Activated CD8-positive, alpha-beta memory T cell treated with anti-CD3 and anti-CD28 coated beads, Interleukin-2, amount 50 U/mL, for 24 hours (primary cell): ENCODE data around the gene KCNIP1.
A peak's percentile ranks its signal among the peaks of the same experiment; 100 is the strongest.

Experiments used
- DNase-seq: peaks from one replicate; pipeline ENCODE4 v3.0.0-alpha.2; 2020; ENCODE audit errors: extremely low read depth

KCNIP1 gene

DNA sequence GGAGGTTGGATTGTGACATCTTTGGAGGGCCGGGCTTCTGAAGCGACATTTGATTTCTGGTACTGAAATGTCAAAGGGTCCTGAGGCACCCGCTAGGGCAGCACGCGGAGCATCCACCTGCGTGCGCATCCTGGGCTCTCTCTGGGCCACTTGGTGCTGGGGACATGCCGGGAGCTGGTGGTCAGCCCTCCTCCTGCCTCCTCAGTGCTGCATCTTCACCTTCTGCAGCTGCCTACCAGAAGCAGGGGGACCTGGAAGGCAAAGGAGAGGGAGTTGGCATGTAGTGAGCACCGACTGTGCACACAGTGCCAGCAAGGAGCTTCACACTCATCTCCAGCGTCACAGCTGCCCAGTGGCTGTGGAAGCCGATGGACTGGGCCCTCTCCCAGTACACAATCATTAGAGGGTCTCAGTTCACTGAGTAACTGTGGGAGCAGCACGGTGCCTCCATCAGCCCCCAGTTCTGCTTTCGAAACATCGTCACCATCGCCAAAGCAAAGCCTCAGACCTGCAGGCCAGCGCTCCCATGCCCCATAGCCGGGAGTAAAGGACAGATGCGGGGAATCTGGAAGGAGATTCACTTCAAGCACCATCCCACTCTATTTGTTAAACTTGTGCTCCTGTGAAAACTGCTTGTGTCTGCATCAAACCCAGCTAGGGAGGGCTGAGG, 138.4 kb downstream of the KCNIP1 start:
- DNase-seq, result no peak

DNA sequence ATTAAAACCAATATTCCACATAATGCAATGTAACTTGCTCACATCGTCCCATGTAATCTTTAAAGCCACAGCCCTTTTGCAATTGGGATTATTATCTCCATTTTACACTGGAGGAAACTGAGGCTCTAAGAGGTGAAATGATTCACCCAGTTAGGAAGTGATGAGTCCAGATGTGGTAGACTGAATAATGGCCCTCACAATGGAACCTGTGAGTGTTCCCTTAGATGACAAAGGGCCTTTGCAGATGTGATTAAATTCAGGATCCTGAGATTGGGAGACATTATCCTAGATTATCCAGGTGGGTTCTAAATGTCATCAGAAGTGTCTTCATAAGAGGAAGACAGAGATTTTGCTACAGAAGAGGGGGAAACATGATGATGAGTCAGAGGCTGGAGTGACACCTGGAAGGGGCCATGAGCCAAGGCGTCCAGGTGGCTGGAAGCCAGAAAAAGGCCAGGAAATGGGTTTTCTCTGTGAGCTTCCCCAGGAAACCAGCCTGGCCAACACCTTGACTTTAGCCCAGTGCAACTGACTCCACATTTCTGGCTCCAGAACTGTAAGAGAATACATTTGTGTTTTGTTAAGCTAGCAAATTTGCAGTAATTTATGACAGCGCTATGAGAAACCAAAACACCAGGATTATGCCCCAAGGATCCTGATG, 139.1 kb downstream of the KCNIP1 start:
- no peak for DNase-seq

DNA sequence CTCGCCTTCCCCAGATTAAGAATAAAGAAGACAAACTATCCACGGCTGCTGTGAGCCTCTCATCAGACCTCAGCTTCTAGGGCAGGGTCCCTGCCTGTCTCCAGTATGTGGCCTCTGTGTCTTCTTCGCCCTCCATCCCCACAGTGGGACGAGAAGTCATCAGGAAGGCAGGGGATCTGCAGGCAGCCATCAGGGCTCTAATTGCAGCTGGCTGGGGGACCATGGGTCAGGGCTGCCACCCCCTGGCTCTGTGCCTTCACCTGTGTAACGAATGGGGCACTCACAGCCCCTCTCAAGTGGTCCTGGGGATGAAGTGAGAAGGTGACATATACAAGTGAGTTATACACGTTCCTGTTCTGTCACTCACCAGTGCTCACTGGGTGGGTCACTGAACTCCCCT, 139.8 kb downstream of the KCNIP1 start:
- no peak for DNase-seq

DNA sequence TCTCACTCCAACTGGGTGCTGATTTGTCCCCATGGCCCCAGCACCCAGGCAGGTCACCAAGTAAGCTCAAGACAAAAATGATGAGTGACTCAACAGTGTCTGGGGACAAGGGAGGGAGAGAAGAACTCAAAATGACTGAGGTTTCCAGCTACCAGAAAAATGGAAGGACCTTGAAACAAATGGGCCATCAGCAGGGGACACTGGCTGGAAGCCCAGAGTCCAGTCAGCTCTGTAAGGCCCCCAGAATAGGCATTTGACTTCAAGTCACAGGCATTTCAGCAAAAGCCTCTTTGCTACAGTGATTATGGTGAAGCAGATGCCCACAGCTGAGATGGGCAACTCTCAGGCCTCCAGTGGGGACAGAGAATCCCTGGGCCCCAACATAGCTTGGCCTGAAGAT, 140.7 kb downstream of the KCNIP1 start:
- DNase-seq, result no peak

DNA sequence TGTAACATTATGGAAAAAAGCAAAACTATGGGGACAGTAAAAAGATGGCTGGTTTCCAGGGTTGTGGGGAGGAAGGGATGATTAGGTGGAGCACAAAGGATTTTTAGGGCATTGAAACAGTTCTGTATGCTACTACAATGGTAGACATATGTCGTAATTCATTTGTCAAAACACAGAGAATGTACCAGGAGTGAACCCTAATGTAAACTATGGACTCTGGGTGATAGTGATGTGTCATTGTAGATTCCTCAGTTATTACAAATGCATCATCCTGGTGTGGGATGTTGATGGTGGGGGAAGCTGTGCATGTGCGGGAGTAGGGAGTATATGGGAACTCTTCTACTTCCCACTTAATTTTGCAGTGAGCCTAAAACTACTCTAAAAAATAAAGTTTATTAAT, 144.7 kb downstream of the KCNIP1 start:
- no peak for DNase-seq

DNA sequence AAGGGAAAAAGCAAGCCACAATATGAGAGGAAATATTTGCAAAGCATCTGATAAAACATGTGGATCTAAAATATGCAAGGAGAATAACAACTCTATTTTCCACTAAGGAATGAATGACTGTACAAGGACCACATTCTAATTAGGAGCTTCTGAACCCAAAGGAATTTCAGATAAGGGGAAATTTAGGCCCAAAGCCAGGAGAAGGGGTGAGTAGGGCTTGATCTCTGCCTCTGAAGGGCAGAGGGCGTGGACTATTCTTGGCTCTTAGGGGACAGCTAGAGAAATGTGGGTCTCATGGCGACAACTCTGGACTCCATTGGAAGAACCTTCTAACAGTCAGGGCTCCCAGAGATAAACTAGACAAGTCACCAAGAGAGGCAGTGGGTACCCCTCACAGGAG, 147.0 kb downstream of the KCNIP1 start:
- no peak for DNase-seq

DNA sequence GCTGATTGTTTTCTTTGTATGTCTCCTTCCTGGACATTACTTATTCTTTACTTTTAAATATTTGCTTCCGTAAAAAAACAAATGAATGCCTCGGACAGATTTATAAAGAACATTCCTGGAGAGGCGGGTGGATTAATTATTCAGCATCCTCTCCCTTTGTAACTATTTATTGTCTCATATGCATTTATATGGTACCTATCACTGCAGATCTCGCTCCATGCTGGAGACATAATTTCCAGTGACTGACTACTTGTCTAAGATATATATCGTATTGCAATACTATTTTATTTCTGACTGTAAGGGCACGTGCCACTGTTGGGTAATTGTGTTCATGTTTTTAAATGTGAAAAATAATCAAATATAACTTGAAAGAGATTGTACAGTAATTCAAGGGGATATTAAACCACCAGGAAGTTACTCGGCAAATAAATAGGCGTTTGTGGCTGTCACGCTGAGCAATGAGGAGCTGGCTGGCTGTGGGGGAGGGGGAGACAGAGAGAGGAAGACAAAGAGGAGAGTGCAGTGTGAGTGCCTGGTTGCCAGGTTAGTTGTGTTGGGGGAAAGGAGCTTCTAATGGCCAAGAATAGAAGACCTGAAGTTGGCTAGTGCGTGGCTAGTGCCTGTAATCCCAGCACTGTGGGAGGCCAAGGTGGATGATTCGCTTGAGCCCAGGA, 147.9 kb downstream of the KCNIP1 start:
- no peak for DNase-seq

DNA sequence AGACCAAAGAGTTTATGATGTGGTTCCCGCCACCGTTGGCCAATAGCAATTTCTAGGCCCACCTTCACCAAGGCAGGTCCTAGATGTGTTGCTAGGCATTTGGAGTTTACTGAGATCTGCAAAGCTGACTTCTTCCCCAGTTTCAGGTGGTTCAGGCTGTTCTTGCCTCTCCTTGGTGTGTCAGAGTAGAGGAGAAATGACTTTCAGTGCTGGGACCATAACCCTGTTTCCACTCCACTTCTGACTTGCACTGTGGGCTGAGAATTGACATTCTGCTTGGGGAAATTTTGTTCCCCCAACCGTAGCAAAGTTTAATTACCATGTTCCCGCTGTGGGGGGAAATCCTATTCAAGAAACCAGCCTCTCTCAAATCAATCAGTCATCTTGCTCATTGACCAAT, 151.7 kb downstream of the KCNIP1 start:
- DNase-seq, result no peak

DNA sequence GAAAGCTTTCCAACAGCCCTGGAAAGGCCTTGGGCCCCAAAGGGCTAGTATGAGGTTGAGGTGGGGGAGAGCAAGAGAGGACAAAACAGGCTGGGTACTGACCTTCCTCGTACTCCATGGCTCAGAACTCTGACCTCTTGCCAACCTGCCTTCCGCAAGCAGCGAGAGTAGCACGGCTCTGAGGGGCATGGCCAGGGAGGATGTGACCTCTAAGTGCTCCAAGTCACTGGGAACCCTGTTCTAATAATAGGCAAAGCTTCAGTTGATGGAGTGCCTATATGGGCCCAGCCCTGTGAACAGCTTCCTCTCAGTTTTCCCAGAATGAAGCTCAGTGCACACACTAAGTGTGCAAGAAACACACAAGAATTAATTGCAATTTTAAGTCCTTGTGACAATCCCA, 152.1 kb downstream of the KCNIP1 start:
- DNase-seq, result no peak

DNA sequence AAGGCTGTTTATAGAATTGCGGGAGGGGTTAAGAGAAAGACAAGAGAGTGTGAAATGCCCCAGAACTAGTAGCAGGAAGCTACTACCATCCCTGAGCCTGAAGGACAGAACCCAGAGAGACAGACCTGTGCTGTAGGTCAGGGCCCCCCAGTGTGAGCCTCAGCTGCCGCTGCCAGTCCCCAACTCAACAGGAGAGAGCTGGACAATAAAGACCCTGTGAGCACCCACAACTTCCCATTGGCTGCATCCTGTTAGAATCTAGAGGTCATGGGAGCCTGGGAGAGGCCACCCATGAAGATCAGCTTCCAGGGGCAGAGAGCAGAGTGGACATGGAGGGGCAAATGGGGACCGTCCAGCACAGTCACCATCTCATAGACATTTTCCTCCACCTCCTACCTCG, 152.5 kb downstream of the KCNIP1 start:
- DNase-seq, result no peak

DNA sequence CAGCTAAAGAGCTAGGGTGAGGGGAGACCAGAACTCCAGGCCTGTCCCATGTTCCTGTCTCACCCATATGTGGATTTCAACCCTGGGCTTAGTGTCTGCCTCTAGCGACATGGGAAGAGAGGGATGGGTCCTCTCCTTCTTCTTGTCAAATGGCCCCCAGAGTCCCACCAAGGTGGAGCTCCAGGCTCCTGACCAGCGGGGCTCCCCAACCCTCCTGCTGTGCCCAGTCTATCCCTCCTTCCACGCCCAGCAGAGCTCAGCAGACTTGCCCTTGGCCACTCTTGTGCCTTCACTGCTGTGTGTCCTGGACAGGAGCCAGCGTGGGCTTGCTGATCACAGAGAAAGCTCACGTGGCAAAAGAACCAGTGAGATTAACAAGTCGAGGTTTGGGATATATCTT, 156.7 kb downstream of the KCNIP1 start:
- no peak for DNase-seq

DNA sequence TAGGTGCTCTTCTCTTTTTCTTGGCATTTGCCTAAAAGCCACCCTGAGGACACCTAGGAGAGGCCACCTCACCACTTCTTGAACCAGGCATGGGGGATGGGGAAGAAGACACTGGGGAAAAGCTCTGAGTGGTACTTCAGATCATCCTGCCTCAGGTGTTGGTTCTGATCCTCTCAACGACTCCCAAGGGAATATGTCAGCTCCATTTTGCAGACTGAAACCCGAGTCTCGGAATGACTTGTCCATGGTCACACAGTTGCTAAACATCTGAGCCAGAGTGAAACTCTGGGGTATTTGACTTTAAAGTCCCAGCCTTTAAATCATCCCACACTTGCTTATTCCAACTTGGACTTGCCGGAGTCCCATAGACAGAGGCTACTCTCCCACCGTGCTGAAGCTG, 159.1 kb downstream of the KCNIP1 start:
- no peak for DNase-seq

DNA sequence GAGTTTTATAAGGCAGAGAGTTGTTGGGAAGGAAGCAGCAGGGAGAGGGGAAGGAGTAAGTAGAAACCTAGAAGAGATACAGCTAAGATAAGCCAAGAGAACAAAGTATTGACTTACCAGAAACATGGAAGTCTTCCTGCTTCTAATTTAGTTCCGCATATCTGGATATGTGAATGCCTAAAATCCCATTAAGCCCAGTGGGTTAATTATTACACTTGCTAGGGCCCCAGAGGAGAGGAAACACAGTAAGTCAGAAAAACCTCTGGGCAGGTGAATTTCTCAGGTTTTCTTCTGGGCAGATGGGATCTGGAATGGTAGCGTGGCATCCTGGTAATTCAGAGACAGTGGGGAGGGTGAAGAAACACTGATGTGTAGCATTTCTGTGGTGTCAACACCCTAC, 175.0 kb downstream of the KCNIP1 start:
- DNase-seq, result no peak

DNA sequence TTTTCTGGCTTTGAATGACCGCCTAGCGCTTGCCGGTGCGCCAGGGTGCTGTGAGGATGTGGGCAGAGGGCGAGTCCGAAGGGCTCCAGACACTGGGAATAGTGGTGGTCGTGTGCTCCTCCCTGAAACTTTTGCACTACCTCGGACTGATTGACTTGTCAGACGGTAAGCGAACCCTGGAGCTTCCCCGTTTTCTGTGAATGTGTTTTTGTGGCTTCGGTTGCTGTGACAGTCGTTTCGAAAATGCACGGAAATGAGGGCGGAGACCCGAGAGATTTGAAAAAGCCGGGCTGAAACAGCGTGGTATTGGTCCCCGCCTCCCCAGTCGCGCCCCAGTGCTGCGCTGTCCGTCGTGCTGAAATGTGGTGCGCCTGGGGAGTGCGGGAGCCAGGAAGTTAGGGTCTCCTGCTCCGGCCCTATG, 177.2 kb downstream of the KCNIP1 start:
- peak; percentile 3 for DNase-seq

DNA sequence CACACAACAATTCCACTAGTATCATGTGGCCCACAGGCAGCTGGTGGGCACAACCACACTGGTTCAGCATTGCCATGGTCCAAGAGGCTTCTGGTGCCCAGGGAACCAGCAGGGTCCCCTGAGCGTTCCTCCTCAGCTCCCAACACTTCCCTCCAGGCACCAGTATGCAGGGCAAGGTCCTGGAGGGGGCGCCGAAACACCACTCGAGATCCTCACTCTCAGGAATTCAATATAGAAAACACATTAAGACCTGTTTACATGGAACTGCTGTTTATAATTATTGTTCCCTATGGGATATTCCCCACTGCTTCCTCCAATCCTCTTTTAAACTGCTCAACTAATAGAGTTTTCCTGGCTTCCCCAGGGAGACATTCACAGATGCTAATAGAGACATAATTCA, 187.8 kb downstream of the KCNIP1 start:
- DNase-seq, result no peak

DNA sequence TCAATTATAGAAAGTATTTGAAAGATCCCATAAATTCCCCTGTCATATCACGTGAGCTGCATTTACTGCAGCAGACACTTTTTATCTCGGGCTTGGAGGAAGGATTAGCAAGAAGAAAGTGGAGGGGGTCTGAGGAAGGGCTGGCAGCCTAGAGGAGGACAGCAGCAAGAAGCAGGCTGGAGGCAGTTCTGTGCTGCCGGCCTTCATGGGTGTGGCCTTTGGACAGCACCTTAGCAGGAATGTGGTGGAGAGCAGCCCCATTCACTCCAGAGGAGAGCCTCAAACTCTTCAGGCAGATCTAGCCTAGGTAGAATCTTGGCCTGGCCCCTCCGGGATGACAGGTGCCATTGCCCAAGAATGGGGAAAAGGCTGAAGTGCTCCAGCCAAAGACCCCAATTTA, 189.9 kb downstream of the KCNIP1 start:
- DNase-seq, result no peak

DNA sequence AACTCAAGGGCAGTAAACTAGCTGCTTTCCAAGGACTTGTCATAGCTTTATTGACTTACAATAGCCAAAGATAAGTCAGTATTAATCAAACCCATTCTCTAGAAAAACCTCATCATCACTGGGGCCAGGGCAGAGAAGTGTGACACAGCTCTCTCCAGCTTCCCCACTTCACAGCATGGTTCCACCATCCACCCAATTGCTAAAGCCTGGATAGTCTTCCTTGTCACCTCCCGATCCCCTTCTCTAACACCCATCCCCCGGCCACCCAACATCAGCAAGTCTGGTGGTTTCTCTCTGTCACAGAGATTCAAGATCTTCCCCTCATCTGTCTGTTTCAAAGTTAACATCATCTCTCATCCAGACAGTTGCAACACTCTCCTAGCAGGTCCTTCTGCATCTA, 191.1 kb downstream of the KCNIP1 start:
- DNase-seq, result no peak

DNA sequence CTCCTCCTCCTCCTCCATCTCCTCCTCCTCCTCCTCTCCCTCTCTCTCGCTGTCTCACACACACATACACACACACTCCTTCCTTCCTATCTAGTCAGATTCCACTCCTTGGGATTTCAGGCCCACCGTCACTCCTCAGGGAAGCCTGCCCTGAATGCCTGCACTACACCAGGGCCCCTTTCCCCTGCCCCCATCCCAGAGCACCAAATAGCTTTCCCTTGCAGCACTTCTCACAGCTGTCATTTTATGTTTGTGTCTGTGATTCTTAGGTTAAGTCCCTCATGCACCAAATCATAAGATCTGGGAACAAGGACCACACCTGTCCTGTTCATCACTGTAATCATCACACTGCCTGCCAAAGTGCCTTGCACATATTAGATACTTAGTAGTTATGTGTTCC, 193.2 kb downstream of the KCNIP1 start:
- no peak for DNase-seq

DNA sequence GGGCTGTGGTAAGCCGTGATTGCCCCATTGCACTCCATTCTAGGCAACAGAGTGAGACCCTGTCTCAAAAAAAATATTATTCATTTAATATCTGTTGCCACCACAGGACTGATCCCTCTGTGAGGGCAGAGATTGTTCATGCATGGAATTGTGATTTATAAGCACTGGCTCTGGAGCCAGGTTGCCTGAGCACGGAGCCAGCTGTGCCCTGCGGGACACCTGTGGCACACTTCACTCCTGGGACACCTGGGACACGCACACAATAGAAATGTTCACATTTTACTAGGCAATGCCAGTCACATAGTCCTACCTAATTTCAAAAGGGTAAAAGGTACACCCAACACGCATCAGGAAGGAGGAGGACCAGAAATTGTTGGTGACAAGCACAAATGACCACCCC, 196.7 kb downstream of the KCNIP1 start:
- no peak for DNase-seq

DNA sequence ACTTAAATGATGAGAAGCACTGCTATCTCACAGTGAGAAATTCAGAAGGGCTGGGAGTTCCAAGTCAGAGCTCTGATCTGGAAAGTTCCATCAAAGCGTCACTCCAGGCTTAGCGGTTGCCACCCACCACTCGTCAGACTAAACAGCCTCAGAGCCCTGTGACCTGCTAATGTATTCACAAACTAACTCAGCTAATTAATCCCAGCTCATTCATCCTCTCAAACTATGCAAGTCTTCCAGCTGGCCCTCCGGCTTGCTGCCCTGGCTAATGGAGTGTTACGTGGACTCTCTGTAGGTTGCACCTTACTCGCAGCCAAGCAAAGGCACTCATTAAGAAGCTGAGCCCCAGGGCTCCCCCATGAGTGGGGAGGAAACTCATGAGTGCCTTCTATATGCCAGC, 197.5 kb downstream of the KCNIP1 start:
- no peak for DNase-seq

DNA sequence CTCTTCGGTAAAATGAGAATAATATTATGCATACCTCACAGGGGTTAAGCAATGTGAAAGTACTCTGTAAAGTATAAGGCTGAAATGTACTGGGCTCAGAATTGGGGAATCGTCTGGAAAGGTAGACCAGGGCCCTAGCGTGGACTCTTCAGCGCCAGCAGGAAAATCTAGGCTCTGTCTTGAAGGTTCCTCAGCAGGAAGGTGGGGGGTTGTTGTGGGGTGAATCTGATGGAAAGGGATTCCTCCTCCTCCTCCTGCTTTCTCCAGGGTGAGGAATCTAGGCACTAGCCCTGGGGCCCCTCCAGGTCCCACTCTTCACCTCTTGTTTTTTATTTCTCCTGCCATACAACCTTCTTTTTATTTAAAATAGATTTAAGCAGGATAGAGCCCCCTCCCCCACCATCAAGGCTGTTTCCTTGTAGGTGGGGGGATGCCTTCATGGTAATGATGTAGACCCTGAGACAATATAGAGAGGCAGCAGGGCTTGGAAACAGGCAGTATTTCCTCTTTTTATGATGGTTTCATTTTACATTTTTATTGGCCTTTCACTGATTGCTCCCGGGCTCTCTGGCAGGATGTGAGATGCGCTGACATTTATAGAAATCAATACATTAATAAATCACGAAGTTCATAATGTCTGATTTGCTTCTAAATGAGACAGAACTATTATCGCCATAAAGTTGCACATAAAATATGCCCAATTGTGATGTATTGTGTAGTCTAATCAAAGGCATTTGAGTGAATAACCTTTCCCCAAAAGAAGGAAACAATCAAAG, 200.8 kb downstream of the KCNIP1 start:
- no peak for DNase-seq

DNA sequence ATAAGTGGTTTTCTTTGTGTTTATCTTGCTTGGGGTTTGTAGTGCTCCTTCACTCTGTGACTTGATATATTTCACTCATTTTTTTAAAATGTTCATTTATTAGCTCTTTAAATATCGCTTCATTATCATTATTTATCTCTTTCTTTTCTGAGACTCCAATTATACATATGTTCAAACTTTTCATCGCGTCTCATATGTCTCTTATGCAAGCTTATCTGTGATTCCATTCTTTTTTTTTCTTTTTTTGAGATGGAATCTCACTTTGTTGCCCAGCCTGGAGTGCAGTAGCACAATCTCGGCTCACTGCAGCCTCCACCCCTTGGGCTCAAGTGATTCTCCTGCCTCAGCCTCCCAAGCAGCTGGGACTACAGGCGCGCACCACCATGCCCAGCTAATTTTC, 205.8 kb downstream of the KCNIP1 start:
- no peak for DNase-seq

DNA sequence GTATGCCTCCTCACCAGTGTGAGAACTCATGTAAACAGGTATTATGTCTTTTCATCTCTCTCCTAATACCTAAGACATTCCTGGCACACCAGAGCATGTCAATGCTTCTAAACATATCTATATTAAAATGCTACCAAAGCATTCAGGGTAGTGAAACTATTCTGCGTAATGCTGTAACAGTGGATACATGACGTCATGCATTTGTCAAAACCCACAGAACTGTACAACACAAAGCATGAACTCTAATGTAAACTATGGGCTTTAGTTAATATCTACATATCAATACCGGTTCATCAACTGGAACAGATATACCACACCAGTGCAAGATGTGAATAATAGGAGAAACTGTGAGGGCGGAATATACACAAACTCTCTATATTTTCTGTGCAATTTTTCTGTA, 207.5 kb downstream of the KCNIP1 start:
- DNase-seq, result no peak
